Hypothalamus (tissue), 51 donors: ENCODE data around the gene RFTN1.

Experiments
- DNase-seq, 51 donors: peaks; one replicate each; lab custom pipeline; 2025; lab: John Stamatoyannopoulos, UW

Gene RFTN1

DNA sequence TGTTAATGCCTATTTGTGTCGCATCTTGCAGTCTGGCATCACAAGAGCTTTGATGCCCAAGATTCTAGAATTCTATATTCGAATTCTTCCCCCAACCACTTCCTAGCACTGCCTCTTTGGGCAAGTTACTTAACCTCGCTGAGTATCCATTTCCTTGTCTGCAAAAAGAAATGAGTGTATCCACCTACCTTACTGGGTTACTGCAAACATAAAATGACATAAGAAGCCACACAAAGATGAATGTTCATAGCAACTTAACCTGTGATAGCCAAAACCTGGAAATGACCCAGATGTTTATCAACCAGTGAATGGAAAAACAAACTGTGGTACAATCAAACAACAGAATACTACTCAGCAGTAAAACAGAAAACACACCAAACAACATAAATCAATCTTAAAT, 24.9 kb downstream of the RFTN1 start:
- no peak for DNase-seq

DNA sequence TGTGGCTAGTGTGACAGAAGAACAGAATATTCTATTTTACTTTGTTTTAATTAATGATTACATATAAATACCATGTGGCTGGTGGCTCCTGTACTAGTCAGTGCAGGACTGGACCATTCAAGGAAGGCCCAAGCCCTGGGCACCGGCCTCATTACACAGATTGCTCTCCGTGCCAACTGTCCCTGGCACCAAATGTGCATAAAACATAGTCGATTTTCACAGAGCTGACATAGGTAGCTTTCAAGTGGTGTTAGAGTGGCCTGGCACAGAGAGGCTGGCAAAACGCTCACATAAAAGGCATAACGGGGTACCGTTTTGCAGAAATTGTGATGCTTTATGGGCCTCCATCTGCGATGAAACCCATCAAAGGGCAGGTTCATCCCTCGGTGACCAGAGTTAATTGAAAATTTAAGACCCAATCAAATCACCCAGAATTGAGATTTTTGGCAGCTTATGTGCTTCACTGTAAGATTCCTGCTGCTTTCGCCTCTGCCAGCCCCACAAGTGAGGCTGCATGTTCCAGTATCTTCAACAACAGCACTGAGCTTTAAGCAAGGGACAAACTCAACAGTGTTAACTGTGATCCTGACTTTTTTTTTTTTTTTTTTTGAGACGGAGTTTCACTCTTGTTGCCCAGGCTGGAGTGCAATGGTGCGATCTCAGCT, 25.9 kb downstream of the RFTN1 start:
- no peak for DNase-seq

DNA sequence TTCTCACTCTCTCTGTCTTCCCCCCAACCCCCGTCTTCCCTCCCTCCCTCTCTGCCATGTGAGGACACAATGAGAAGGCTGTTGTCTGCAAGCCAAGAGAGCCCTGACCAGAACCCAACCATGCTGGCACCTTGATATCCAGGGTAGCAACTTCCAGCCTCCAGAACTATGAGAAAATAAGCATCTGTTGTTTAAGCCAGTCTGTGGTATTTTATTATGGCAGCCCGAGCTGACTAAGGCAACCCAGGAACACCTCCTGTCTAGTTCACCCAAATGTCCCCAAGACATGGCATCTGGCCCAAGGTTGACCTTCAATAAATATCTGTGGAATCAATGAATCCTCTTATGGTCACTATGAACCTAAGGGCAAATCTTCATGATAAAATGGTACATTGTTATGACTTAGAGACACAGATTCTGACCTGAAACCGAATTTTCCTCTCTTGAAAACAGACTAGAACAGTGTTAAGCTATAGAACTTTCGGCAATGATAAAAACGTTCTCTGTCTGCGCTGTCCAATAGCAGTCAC, 26.5 kb downstream of the RFTN1 start:
- no peak for DNase-seq

DNA sequence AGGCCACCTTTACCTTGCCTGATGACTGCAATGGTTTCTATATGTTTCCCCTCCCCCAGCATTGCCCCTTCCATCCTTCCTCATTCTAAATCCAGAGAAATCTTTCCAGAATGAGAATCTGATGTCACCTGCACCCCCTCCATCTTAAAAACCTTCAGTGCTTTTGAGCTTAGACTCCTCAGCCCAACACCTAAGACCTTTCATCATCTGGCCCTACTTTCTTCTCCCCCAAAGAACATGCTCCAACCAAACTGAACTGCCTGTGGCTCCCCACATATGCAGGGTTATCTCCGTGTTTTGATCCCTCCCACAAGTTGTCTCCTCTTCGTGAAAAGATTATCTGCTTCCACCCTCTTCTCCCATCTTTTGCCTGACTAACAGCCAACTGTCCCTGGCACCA, 27.3 kb downstream of the RFTN1 start:
- DNase-seq = no peak

DNA sequence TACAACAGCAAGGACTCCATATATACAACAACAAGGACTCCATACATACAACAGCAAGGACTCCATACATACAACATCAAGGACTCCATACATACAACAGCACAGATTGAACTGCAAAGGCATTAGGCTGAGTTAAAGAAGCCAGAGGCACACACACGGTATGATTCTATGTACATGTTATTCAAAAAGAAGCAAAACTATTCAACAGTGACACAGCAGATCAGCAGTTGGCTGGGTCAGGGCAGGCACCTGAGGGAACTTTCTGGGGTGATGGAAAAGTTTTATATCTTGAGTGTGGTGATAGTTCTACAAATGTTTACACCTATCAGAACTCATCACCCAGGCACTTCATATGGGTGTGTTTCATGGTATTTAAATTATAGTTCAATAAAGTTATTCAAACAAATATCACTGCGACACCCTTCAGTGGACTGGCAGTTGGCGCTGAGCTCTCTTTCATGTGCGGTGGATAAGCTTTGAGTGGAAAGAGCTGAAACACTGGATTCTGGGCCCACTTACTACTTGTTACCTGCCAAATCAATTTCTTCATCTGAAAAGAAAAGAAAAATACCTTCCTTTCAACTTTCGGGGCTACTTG, 28.0 kb downstream of the RFTN1 start:
- DNase-seq = no peak

DNA sequence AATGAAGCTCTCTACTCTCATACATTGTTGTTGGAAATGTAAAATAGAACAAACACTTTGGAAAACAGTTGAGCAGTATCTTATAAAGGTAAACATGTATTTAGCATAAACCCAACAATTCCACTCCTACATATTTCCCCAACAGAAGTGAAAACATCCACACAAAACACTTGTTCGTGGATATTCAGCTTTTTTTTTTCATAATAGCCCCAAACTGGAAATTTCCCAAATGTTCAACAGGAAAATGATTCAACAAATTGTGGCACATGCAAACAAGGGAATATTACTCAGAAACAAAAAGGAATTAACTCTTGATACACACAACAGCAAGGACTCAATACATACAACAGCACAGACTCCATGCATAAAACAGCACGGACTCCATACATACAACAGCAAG, 28.5 kb downstream of the RFTN1 start:
- DNase-seq = no peak

DNA sequence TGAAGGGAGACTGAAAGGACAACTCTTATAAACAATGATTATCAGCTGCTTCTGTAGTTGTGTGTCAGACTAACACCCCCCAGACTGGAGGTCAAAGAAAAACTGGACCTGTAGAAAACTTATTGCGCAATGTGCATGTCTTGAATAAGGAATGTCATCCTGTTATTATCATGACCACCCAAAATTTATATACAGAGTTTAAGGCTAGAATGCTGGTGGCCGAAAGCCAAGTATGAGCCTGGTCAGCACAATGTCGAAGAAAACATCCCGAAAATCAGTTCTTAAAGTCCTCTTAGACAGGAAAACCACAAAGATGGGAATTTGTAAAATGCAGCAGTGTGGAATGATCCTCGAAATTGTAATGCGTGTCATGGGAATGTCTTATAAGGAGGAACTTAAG, 29.3 kb downstream of the RFTN1 start:
- DNase-seq = no peak

DNA sequence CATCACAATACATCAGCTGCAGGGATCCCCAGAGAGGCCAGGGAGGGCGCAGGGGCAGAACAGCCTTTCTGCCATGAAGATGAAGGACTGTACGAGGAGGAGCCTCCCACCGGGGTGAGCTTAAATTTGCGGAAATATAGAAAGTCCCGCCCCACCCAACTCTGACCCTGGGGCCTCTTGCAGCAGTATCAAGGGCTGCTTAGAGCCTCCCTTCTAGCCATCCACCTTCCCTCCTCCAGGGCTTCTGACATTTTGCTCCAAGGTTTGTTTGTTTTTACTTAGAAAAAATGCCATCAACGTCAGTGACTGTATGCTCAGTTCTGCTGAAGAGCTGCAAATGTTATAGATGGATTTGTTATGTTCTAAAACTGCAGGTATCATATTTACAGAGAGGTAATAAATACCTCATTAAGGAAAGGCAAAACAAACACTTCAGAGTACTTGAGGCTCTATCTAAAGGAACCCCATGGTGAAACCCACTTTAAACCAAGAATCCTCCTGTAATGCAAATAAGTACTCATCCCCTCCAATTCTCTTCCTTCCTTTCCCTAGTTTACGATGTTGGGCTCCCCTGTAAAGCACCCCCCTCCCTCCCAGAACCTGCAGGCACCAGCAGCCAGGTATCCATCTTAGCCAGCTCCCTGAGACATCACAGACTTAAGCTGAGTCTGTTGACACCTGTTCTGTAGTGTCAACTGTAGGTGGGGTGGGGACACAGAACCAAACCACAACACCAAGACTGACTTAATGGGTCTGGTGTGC, 30.5 kb downstream of the RFTN1 start:
- no peak for DNase-seq

DNA sequence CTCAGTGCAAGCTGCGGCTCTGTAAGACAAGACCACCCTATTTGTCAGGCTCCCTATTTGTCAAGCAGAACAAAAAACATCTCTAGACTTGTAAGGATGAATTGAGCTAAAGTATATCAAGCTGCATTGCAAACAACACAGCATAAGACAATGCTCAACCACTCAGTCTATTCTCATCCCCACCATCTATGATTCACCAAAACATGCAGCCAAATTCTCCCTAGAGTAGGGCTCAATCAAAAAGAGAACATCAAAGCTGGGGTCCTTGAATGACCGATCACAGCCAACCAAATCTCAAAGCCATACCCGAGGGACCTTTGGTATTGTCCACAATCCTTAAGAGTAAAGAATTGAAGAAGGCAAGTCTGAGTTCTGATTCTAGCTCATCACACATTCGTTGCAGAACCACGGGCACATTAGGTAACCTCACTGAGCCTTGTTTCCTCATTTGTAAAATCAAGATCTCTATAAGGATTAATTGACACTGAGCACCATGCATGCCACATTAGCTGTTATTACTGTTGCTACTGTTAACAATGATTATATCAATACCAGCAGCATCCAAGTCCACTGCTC, 31.2 kb downstream of the RFTN1 start:
- no peak for DNase-seq

DNA sequence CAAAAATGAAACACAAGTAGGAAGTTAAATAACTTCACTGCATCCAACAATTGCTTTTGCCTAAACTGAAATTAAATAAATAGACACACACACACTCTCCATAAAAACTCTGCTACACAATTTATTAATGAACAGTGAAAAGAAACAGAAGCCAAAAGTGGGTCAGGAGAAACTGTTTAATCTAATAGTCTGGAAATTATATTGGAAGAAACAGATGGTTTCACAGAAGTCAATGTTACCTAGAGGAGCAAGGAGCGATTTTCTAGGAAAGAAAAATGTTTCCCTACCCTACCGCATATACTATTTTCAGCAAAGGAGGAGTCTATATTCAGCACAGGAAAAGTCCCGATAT, 32.0 kb downstream of the RFTN1 start:
- no peak for DNase-seq

DNA sequence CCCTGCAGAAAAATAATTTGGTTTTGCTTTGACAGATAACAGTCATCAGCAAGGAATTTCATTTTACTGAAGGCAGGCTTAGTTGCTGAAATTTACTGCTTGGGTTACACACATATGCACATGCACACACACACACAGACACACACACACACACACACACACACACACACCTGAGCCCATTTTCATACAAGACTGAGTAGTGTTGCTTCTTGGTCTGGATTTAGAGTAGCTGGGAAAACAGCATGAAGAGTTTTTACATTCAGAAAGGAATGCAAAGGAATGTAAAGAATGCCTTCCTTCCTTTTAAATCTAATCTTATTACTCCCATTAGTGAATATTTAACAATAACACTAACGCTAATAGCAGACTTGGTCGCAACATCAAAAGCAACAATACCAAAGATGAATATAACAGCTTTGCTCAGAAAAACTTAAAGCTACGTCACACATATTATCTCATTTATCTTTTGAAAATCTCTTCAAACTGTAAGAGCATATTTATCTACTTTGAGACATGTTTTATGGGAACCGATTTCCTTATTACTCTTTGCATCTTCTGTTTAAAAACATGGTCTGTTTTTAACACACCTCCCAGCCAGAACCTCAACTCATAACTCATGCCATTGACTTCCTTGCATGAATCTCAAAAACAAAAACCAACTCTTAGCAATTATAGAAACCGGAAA, 32.5 kb downstream of the RFTN1 start:
- DNase-seq = no peak

DNA sequence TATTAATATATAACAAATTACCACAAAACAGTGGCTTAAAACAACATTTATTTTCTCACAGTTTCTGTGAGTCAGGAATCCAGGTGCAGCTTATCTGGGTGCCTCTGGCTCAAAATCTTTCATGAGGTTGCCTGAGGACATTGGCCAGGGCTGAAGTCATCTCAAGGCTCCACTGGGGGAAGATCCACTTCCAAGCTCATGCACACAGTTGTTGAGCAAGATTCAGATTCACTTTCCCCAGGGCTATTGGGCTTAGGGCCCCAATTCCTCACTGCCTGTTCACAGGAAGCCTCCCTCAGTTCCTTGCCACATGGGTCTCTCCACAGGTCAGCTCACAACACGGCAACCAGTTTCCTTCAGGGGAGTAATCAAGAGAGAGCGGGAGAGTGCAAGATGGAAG, 35.0 kb downstream of the RFTN1 start:
- DNase-seq = no peak

DNA sequence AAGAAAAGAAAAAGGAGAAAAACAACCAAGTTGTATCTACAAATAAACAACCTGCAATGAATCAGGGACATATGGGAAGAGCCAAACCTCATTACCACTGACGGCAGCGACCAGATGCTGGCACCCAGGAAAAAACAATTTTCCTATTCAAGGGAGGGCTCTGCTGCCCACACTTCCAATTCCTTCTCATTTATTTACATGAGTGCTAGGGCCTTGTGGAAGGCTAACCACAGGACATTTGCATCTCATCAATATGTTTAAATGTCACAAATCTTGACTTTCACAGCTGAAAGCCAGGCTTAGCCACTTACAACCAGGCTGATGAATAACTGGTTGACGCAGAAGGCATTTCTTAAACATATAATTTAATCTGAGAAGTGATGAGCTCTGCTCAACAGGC, 36.0 kb downstream of the RFTN1 start:
- DNase-seq = no peak

DNA sequence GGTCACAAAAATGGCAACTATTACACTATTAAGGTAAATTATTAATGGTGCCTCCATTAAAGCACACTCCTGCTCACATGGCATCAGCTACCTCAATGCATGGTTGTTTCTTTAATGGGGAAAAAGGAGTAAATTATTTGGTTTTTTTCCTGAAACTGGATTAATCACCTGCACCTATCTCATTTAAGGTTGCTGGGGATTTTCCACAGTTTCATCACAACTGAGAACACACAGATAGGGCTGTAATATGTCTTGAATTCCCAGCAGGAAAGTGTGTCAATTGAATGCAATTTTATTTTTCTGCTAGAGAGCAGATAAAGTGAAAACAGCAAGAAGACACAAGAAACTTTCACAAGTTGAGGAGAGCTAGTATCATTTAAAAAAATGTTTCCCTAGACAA, 36.4 kb downstream of the RFTN1 start:
- no peak for DNase-seq

DNA sequence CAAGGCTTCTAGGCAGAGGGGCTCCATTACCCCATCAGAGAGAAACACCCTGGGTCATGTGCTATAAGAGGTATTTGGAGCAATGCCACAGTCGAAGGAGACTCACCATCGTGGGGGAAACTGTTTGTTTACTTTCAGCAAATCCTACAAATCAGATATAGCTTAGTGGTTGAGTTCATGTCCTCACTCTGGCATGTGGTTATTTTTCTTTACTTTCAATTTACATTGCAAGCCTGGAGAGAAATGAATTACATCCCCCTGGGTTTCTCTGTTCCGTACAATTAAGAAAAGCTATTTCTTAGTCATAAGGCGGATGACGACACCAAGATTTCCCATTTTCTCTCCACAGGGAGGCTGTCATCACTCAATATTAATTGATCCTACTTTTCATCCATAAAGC, 36.9 kb downstream of the RFTN1 start:
- no peak for DNase-seq

DNA sequence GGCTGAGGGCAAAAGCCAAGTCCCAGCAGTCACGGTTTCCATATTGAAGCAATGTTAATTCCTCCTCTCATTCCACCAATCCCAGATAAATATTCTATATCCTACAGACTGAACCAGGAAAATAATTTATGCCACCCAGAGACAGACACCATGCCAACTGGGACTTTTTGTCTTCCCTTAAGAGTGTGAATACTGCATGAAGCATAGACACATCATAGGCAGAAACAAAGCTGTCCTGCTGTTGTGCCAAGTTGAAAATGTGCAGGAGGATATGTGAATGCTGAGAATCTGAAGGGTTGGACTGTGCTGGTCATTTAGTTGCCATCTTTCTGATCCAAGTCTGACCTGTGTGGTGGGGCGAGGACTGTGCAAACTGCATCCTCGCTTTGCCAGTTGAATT, 37.7 kb downstream of the RFTN1 start:
- DNase-seq = no peak

DNA sequence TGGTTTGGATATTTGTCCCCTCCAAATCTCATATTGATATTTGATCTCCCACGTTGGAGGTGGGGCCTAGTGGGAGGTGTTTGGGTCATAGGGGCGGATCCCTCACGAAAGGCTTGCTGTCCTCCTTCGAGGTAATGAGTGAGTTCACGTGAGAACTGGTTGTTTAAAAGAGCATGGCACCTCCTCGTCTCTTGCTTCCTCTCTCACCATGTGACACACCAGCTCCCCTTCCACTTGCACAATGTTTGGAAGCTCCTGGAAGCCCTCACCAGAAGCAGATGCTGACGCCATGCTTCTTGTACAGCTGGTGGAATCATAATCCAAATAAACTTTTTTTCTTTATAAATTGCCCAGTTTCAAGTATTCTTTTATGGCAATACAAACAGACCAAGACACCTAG, 38.6 kb downstream of the RFTN1 start:
- DNase-seq = no peak

DNA sequence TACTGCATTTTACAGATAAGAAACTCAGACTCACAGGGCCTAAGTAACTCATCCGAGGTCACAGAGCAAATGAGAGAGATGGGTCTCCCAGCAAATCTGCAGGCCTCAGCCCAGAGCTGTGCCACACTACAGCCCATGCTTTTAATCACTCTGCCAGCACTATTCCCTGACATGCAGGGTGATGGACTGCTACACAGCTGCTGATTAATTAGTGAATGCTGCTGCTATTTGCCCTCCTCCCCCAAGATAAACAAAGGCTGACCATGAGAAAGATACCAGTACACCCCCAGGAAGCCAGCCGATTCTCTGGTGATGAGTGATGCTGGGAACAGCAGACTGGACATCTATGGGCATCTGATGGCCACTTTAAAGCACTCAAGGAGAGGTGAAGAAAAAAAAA, 39.3 kb downstream of the RFTN1 start:
- DNase-seq = no peak

DNA sequence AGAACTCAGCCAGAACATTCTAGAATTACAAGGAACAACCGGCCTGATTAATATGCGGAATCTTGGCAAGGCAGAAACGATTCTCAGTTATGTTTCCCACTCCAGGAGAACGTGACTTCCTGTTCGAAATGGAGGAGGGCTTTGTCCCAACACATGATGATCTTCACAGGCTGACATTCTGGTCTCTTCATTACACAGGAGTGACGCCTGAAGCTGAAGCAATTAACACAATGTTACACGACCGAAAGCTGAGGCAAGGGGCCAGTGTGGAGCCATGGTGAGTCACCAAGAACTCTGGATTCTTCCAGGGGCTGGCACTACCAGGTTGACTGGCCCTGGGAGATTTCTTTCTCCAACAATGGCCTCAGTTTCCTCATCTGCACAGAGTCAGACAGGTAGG, 40.9 kb downstream of the RFTN1 start:
- DNase-seq = no peak

DNA sequence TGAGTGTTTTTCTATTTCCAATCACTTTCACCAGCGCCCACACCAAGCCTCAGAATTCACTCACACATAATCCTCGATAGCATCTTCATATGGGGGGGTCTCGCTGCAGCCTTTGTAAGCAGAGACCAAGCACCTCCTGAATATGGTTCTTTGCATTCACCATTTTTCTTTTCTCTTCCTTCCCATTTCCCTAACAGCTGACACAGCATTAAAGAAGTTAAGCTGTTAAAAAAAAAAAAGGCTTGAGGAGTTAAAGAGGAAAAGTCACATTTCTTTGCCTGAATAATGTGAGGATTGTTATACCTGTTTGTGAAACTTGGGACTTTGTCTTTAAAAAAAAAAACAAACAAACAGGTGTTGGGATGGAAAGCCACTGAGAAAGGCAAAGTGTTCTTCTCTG, 41.6 kb downstream of the RFTN1 start:
- no peak for DNase-seq

DNA sequence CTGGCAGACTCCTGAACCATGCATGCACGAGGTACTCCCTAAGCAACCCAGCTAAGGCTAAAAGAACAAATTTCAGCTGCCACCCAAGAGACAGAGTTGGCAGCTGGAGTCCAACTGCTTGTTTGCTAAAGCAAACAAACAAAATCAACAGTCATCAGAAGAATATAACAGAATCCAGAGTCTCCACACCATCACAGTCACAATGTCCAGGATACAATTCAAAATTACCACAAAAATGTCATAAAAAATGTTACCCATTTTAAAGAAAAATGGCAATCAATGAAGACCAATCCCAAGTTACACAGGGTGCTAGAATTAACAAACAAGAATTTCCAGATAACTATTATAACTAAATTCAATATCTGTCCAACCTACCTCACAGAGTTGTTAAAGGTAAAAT, 42.9 kb downstream of the RFTN1 start:
- DNase-seq = no peak
